Measurements from ENCODE around the gene MCF2L.
"Not testable (repeated sequence)": the region's sequence is repeated elsewhere in the genome, so short reads cannot be mapped to it uniquely, and the experiment has no call there.

The MCF2L gene

GRCh38 chr13:113049981-113050380 lies 81.0 kb downstream of the MCF2L start:
- DNase-seq (ENCODE audit: low read depth), result no peak

DNA sequence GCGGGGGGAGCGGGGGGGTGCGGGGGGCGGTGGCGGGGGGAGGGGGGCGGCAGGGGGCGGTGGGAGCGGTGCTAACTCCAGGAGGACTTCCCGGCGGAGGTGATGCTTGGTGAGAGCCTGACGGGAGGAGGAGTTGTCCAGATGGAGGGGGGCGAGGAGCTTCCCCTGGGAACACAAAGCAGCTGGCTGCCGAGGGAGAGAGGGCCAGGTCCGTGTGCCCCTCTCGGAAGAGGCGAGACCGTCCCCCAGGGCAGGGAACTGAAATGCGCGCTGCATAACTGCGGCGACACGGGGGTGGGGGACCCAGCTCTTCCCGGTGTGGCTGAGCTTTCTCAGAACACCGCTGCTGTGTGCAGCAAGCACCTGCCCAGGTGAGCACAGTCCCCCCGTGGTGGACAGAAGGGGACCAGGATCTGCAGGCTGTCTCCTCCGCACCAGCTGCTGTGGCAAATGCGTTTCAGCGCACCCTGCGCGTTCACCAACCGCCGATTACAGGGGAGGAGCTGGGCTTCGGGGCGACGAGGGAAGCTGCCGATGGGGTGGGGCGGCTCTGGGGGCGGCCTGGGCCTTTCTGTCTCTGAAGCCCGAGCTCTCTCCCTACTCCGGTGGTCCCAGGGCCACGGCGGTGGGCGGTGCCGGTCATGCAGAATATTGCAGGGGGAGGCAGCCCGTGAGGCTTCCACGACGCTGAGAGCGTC lies 81.9 kb downstream of the MCF2L start:
- no peak for DNase-seq (ENCODE audit: low read depth)

- no peak for DNase-seq (ENCODE audit: low read depth)
These were observed 82.6 kb downstream of the MCF2L start for GRCh38 chr13:113051641-113052040.

DNA sequence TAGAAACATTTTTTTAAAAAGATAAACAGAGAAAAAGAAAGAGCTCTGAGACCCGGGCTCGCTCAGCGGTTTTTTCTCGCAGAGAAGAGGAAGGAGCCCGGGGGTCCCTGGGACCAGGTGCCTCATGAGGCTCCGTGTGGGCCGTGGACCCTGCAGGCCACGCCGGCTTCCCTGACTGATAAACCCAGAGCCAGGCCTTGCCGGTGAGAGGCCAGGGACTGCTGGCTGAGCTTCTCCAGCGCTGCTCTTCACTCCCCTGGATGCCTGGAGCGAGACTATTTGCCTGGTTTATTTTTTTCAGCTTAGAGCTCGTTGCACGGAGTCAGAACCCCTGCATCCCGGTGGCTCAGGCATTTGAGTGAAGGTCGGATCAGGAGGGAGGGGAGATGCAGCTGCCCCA lies 83.2 kb downstream of the MCF2L start:
- no peak for DNase-seq (ENCODE audit: low read depth)

DNA sequence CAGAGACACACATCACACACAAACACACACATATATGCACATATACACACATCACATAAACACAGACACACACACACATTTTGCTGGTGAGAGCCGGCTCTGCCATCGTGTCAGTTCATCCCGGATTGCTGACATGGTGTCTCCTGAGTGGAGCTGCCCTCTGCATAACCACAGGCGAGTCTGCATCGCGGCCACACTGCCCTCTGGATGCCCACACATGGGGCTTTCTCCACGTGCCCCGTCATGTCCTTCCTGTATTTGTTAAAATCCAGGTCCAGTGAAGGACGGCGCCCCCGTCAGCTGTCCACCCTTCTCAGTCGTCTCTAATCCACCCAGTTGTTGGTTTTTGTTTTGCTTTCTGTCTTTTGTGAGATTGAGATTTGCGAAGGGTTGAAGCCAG lies 84.0 kb downstream of the MCF2L start:
- no peak for DNase-seq (ENCODE audit: low read depth)

DNA sequence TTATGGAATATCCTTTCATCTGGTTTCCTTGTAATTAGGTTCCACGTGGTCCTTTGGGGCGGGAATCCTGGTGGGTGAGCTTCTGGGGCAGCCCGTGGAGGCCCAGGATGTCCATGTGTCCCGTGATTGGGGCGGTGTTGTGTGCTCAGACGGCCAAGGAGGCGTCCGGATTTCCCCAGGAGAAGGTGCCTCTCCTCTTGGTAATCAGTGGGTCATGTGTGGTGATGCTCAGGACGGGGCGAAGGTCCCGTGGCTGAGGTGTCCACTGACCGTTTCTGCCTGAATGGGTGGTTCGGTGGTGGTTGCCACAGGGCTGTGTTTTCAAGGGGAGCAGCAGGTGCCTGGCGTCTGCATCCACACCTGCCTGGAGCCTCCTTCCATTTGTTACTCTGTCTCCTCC lies 84.4 kb downstream of the MCF2L start:
- no peak for DNase-seq (ENCODE audit: low read depth)

GRCh38 chr13:113053801-113054604 lies 85.0 kb downstream of the MCF2L start:
- DNase-seq (ENCODE audit: low read depth), result no peak

DNA sequence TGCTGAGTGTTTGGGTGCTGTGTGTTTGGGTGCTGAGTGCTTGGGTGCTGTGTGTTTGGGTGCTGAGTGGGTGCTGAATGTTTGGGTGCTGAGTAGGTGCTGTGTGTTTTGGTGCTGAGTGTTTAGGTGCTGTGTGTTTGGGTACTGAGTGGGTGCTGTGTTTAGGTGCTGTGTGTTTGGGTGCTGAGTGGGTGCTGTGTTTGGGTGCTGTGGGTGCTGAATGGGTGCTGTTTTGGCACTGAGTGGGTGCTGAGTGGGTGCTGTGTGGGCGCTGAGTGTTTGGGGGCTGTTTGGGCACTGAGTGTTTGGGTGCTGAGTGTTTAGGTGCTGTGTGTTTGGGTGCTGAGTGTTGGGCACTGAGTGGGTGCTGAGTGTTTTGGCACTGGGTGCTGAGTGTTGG lies 88.1 kb downstream of the MCF2L start:
- DNase-seq (ENCODE audit: low read depth), result no peak

GRCh38 chr13:113057559-113057958 lies 88.5 kb downstream of the MCF2L start:
- DNase-seq (ENCODE audit: low read depth), result not testable (repeated sequence)

- no peak for DNase-seq (ENCODE audit: low read depth)
These were observed 89.3 kb downstream of the MCF2L start for GRCh38 chr13:113058129-113058987.

DNA sequence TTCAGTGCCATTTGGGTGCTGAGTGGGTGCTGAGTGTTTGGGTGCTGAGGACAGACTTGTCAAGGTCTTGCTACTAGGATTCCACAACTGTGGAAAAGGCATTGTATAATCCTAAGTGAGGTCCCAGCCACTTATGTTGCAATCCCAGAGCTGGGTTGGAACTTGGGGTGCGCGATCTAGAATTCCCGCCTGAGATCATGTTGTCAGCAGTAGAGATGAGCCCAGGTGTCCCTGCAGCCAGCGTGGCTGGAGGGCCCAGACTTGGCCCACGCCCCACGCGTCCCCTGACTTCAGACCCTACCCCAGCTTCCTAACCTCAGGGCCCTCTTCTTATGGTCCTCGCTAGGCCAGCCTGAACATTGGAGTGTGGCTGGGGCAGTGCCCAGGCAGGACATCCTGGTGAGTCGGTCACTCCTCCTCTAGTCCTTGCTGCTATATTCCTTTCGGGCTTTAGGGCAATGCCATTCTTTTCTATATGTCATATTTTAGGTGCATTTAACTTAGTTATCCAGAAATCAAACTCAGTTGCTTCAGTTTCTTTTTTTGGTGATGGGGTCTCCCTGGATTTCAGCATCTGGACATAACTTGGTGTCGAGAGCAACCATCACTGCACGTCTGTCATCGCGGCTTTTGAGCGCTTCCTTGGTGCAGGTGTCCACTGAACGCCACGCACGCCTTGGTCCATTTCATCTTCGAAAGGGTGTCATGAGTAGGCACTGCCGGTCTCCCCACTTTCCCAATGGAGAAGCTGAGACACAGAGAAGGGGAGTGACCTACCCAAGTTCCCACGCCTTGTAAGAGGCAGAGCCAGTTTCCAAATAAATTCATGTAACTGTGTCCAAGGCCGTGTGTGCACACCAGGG lies 90.2 kb downstream of the MCF2L start:
- no peak for DNase-seq (ENCODE audit: low read depth)

DNA sequence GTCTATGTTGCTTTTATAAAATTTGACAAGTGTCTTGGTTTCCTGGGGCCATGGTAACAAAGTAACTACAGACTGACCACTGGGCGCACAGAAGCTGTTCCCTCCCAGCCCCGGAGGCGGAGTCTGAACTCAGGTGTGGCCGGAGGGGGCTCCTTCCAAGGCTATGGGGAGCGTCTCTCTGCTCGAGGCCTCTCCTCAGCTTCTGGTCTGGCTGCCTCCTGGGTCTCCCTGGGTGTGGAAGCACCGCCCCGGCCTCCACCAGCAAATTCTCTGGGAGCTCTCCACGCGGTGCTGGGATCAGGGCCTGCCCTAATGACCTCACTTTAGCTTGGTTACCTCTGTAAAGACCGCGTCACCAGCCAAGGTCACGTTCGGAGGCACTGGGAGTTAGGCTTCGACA lies 90.9 kb downstream of the MCF2L start:
- no peak for DNase-seq (ENCODE audit: low read depth)

DNA sequence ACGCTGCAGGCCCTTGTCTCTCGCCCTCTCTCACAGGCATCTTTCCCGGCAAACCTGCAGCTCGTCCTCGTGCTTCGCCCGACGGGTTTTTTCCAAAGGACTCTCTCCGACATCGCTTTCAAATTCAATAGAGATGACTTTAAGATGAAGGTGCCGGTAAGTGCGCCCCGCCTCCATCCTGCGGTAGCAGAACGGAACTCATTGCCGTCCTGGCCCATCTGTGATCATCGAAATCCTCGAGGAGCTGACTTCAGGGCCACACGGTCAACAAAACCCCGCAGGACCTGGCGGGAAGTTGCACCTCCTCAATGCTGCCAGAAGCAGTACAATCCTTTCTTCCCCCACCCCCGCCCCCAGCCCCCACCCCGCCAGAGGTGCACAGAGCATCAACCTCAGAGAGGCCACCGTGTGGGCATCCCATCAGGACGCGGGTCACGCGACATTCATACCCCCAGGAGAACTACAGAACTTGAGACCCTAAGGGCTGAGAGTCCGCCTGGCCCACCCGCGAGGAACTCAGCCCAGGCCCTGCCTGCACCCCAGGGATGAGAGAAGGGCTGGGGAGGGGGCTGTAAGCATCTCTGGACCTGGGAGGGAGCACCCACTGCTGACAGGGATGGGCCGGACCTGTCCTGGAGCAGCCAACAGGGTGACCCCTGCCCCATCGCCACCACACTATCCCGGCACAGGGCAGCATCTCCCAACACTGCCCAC lies 91.7 kb downstream of the MCF2L start:
- DNase-seq (ENCODE audit: low read depth), result no peak

DNA sequence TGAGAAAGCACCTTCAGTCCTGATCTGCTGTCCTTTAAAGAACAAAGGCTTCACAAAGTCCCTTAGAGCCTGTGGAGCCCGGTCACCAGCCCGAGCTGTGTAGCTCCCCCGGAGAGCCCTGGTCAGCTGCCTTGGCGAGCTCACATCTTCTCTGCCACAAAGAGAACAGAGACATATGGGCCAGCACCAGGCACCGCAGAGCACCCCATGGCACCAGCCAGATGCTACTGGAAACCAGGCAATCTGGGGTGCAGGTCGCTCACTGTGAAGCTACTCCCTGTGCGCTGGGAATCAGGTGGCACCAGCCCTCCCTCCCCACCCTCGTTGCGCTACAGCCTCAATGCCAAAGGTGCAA lies 92.2 kb downstream of the MCF2L start:
- DNase-seq (ENCODE audit: low read depth), result no peak

DNA sequence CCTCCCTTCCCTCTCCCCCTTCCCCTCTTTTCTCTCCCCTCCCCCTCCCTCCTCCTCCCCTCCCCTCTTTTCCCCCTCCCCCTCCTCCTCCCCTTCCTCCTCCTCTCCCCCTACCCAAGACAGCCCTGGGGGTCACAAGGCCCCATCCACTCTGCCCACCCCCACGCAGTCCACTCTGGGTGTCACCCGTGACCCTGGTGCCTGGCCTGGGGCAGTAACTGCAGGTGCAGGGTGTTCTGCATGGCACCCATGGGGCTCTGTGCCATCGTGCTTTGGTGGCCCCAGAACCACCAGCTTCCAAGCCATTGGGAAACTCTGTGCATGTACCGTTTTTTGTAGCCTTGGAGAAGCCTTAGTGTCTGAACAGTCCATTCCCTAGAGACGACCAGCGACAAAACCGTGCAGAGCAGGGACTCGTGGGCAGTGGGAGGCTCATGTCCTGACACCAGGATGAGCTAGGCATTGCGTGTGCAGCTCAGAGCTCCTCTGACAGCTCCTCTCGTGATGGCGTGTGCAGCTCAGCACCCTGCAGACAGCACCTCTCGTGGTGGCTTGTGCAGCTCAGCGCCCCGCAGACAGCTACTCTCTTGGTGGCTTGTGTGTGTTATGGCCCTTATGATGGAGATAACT lies 92.9 kb downstream of the MCF2L start:
- no peak for DNase-seq (ENCODE audit: low read depth)

DNA sequence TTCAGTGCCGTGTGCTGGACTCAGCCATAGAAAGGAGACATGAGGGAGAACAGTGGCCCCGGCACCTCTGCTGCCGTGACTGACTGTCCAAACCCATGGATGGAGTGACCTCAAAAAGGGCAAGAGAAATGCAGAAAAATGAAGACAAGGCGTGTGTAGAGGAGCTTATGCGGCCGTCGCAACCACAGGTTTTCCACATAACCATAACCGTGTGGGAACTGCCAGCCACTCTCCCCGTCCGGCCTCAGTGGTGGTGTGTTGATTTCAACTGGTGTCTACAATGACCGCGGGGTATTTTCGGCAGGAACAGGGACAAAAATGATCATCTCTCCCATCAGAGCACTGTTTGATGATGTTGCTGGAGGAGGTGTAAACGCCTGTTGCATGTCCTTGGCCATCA lies 93.7 kb downstream of the MCF2L start:
- DNase-seq (ENCODE audit: low read depth), result no peak

- DNase-seq (ENCODE audit: low read depth), result no peak
These were observed 94.1 kb downstream of the MCF2L start for GRCh38 chr13:113063091-113063491.

GRCh38 chr13:113064000-113064533 lies 95.1 kb downstream of the MCF2L start:
- DNase-seq (ENCODE audit: low read depth), result no peak

- no peak for DNase-seq (ENCODE audit: low read depth)
These were observed 95.8 kb downstream of the MCF2L start for GRCh38 chr13:113064534-113065405.

All from CMK (cell line).